Uterus (tissue), 2 donors: ENCODE data around the gene GLS2.

Source experiments
- CTCF ChIP-seq, 4 experiments: fragments of 200-600 bp in 2 of 4; fragments of 450-650 bp in 2 of 4; sonication (generic) in 2 of 4; IDR thresholded peaks; one replicate each; pipeline ENCODE4 v1.5.1; 2016 to 2019; ENCODE audit warnings: antibody characterized with exemption in 4 of 4, mild to moderate bottlenecking in 2 of 4, moderate library complexity in 1 of 4
- POLR2A ChIP-seq, 2 donors: fragments of 450-650 bp; IDR thresholded peaks; one replicate each; pipeline ENCODE4 v1.6.1; 2016; ENCODE audit warnings: antibody characterized with exemption in 2 of 2, mild to moderate bottlenecking in 1 of 2, moderate library complexity in 1 of 2

GRCh38 chr12:56521209-56521589, 33.2 kb upstream of the GLS2 start:
- TF ChIP-seq CTCF (IDR thresholded peaks at IDR 0.05): no peak
- no peak for TF ChIP-seq POLR2A (IDR thresholded peaks at IDR 0.05)
